HCT116 (cell line): ENCODE results near the gene SLC10A7. TPM values are rescaled to one million over a fixed set of nuclear protein-coding genes. Genes with fewer than 3 reads are reported as not detected.

Source experiments
- ATAC-seq: fragments of 200-7000 bp; cut with Tn5 transposase; 2 replicates; pipeline ENCODE4 v1.9.1; 2020; ENCODE audit warnings: mild to moderate bottlenecking, moderate library complexity
- BruUV-seq: library from RNA; stranded (reverse); fragments of 400-500 nt; replicated peaks from 2 replicates; lab custom pipeline; 2021; lab: Mats Ljungman, UMichigan
- CTCF ChIA-PET: fragments of 300-600 bp; sonication (Branson Sonifier 250); formaldehyde crosslinking; loops from one replicate; lab custom pipeline; 2021; ENCODE audit warnings: antibody characterized with exemption; lab: Charles Lee
- POLR2A ChIA-PET: fragments of 300-600, 350-600 bp; sonication (Branson Sonifier 250); formaldehyde crosslinking; loops from one replicate; lab custom pipeline; 2021; ENCODE audit warnings: antibody characterized with exemption; lab: Charles Lee
- RAD21 ChIA-PET, 2 experiments: fragments of 300-600 bp; sonication (Branson Sonifier 250); formaldehyde crosslinking; loops; one replicate each; lab custom pipeline; 2023; ENCODE audit warnings: low total read pairs in 2 of 2; ENCODE audit not compliant: uncharacterized antibody in 2 of 2, unreplicated experiment in 2 of 2, low non-redundant PET in 1 of 2; lab: Charles Lee
- DNase-seq: peaks from one replicate; pipeline ENCODE4 v3.0.0-alpha.2; 2010; ENCODE audit warnings: low read depth, low spot score
- H2AFZ ChIP-seq: fragments of 200-600 bp; shearing (Covaris generic), sonication (generic); 2 replicates; pipeline ENCODE4 v1.6.1; 2017; ENCODE audit warnings: low read depth, mixed run types, mixed read lengths, antibody characterized with exemption, low read length; ENCODE audit not compliant: poor library complexity, severe bottlenecking
- H3K27ac ChIP-seq: 2 replicates; pipeline ENCODE4 v1.5.1; 2012; ENCODE audit warnings: low read depth, low read length
- H3K27me3 ChIP-seq: fragments of 200-600 bp; sonication (generic); 2 replicates; pipeline ENCODE4 v1.6.1; 2016; ENCODE audit warnings: mixed run types, low read length, mixed read lengths; ENCODE audit not compliant: insufficient read depth
- H3K36me3 ChIP-seq, 2 experiments: fragments of 200-500 bp in 1 of 2; fragments of 200-600 bp in 1 of 2; sonication (Bioruptor generic) in 1 of 2; sonication (generic) in 1 of 2; 2 replicates each; pipeline versions ENCODE4 v1.5.1 to v1.6.1; 2014 to 2016; ENCODE audit warnings: low read length in 2 of 2, inconsistent platforms in 1 of 2, mixed read lengths in 1 of 2, mixed run types in 1 of 2; ENCODE audit not compliant: insufficient read depth in 2 of 2, control insufficient read depth in 1 of 2
- H3K4me1 ChIP-seq, 2 experiments: fragments of 200-600 bp in 1 of 2; sonication (generic) in 1 of 2; 2 replicates each; pipeline versions ENCODE4 v1.5.1 to v1.6.1; 2012 to 2017; ENCODE audit warnings: low read length in 2 of 2, inconsistent platforms in 1 of 2, mild to moderate bottlenecking in 1 of 2, mixed read lengths in 1 of 2, mixed run types in 1 of 2, moderate library complexity in 1 of 2; ENCODE audit not compliant: insufficient read depth in 2 of 2, control insufficient read depth in 1 of 2
- H3K4me2 ChIP-seq: fragments of 200-600 bp; sonication (generic); 2 replicates; pipeline ENCODE4 v1.6.1; 2017; ENCODE audit warnings: mixed run types, low read length, mixed read lengths
- H3K4me3 ChIP-seq, 2 experiments: fragments of 200-600 bp in 1 of 2; sonication (generic) in 1 of 2; replicated peaks in 1 of 2; 2 replicates each; pipeline ENCODE4 v1.5.1; 2011 to 2016; ENCODE audit warnings: low read length in 2 of 2, control low read depth in 1 of 2, low read depth in 1 of 2, mild to moderate bottlenecking in 1 of 2, mixed read lengths in 1 of 2, mixed run types in 1 of 2
- H3K79me2 ChIP-seq: fragments of 200-600 bp; sonication (generic); 2 replicates; pipeline ENCODE4 v1.6.1; 2017; ENCODE audit warnings: mild to moderate bottlenecking, mixed run types, low read length, moderate library complexity, mixed read lengths; ENCODE audit not compliant: insufficient read depth
- H3K9ac ChIP-seq: fragments of 200-600 bp; sonication (generic); 2 replicates; pipeline ENCODE4 v1.6.1; 2016; ENCODE audit warnings: low read length, mixed read lengths
- H3K9me2 ChIP-seq: fragments of 200-600 bp; sonication (generic), shearing (Covaris generic); 2 replicates; pipeline ENCODE4 v1.6.1; 2017; ENCODE audit warnings: mixed run types, mild to moderate bottlenecking, moderate library complexity; ENCODE audit not compliant: insufficient read depth
- H3K9me3 ChIP-seq, 2 experiments: fragments of 200-500 bp in 1 of 2; fragments of 200-600 bp in 1 of 2; sonication (Bioruptor generic) in 1 of 2; sonication (generic) in 1 of 2; 2 replicates each; pipeline ENCODE4 v1.6.1; 2014 to 2017; ENCODE audit warnings: low read length in 2 of 2, mixed read lengths in 2 of 2, inconsistent platforms in 1 of 2, low read depth in 1 of 2, mild to moderate bottlenecking in 1 of 2, mixed run types in 1 of 2, moderate library complexity in 1 of 2; ENCODE audit not compliant: control insufficient read depth in 1 of 2, insufficient read depth in 1 of 2
- H4K20me1 ChIP-seq: fragments of 200-600 bp; sonication (generic), shearing (Covaris generic); 2 replicates; pipeline ENCODE4 v1.6.1; 2017; ENCODE audit warnings: mixed run types, mild to moderate bottlenecking, moderate library complexity; ENCODE audit not compliant: insufficient read depth
- ATF3 ChIP-seq: IDR thresholded peaks from 2 replicates; pipeline ENCODE4 v1.6.1; 2012
- CBX3 ChIP-seq: IDR thresholded peaks from 2 replicates; pipeline ENCODE4 v1.6.1; 2012; ENCODE audit warnings: low read depth
- CEBPB ChIP-seq: IDR thresholded peaks from 2 replicates; pipeline ENCODE4 v1.6.1; 2012; ENCODE audit warnings: low read depth
- CTCF ChIP-seq, 3 experiments: fragments of 200-600 bp in 1 of 3; sonication (generic) in 1 of 3; IDR thresholded peaks in 2 of 3; conservative IDR thresholded peaks in 1 of 3; 2 replicates each; pipeline ENCODE4 v1.5.1; 2012 to 2017; ENCODE audit warnings: low read depth in 2 of 3, low read length in 2 of 3, antibody characterized with exemption in 1 of 3, borderline replicate concordance in 1 of 3, control low read depth in 1 of 3, mild to moderate bottlenecking in 1 of 3, mixed read lengths in 1 of 3, mixed run types in 1 of 3, moderate library complexity in 1 of 3; ENCODE audit not compliant: insufficient read depth in 1 of 3
- EGR1 ChIP-seq: IDR thresholded peaks from 2 replicates; pipeline ENCODE4 v1.6.1; 2012; ENCODE audit warnings: low read depth
- EZH2 ChIP-seq: fragments of 200-600 bp; sonication (generic); IDR thresholded peaks from 2 replicates; pipeline ENCODE4 v1.6.1; 2017; ENCODE audit warnings: antibody characterized with exemption, mixed run types
- POLR2A ChIP-seq: IDR thresholded peaks from 2 replicates; pipeline ENCODE4 v1.7.0; 2011; ENCODE audit warnings: borderline replicate concordance; ENCODE audit not compliant: insufficient read depth, insufficient read length; ENCODE audit errors: extremely low read depth
- SIN3A ChIP-seq: IDR thresholded peaks from 2 replicates; pipeline ENCODE4 v1.6.1; 2012; ENCODE audit warnings: low read depth
- SP1 ChIP-seq: IDR thresholded peaks from 2 replicates; pipeline ENCODE4 v1.6.1; 2012; ENCODE audit warnings: low read depth
- TCF7L2 ChIP-seq: IDR thresholded peaks from 2 replicates; pipeline ENCODE4 v1.7.0; 2011; ENCODE audit warnings: borderline replicate concordance, inconsistent platforms; ENCODE audit not compliant: insufficient read depth, insufficient read length; ENCODE audit errors: extremely low read depth
- ZBTB33 ChIP-seq: IDR thresholded peaks from 2 replicates; pipeline ENCODE4 v1.6.1; 2011; ENCODE audit warnings: mild to moderate bottlenecking, low read length, moderate library complexity; ENCODE audit not compliant: insufficient replicate concordance; ENCODE audit errors: extremely low read depth
- ZFX ChIP-seq: fragments of 450-650 bp; IDR thresholded peaks from 2 replicates; pipeline ENCODE4 v1.6.1; 2017
- ZNF274 ChIP-seq: fragments of 200-500 bp; sonication (Bioruptor generic); IDR thresholded peaks from 2 replicates; pipeline ENCODE4 v1.6.1; 2014; ENCODE audit warnings: mild to moderate bottlenecking, low read depth, low read length, inconsistent platforms
- intact Hi-C: fragments of 100-400 bp; cut with micrococcal nuclease; formaldehyde crosslinking; loops from 2 replicates; pipeline ENCODE4 v1.10.0; 2022
- total RNA-seq: library from RNA; stranded (reverse); gene quantifications from one replicate; pipeline ENCODE4 v1.2.1, GENCODE V29; 2021; ENCODE audit not compliant: unreplicated experiment
- TF ChIP-seq, protein P1 (sequence below): IDR thresholded peaks from 2 replicates; pipeline ENCODE4 v1.6.1; 2012; ENCODE audit warnings: low read depth

Gene SLC10A7
- total RNA-seq, 1 experiment from 2014 or later = 5.5 TPM

GRCh38 chr4:146507632-146508031, 14.1 kb downstream of the SLC10A7 start:
- Histone ChIP-seq H3K27me3 (no peaks in the 10 kb centered on the region), H3K4me3 (no peak overlapping the region), H3K9me2 (no peaks in the 10 kb centered on the region; the same call in 1 of the 2 replicates), H3K4me1 (peaks cover 0 to 5% of the 10 kb centered on the region in 2 experiments; a peak in 2 of 4 replicates), H3K4me2 (no peak overlapping the region), H2AFZ (no peak overlapping the region), H3K27ac (no peak overlapping the region), H3K36me3 (no peaks in the 10 kb centered on the region), H4K20me1 (no peaks in the 10 kb centered on the region), H3K79me2 (no peaks in the 10 kb centered on the region), H3K9me3 (no peaks in the 10 kb centered on the region), H3K9ac (no peak overlapping the region)
- POLR2A ChIA-PET = no interaction called here
- CTCF ChIA-PET = no interaction called here
- RAD21 ChIA-PET = no interaction called here
- intact Hi-C loops = no loop called here
- TF ChIP-seq TCF7L2 (no peak), CBX3 (no peak), CEBPB (no peak), SIN3A (no peak), EZH2 (no peak), ZNF274 (no peak), ZBTB33 (no peak), POLR2A (no peak), CTCF (IDR thresholded peaks at IDR 0.05 in 2 of 3, conservative IDR thresholded peaks at IDR 0.05 in 1 of 3; ENCODE audit: borderline replicate concordance in 1 of 3, insufficient read depth in 1 of 3, low read depth in 2 of 3, low read length in 2 of 3) (no peak), ZFX (no peak), SP1 (no peak), ATF3 (no peak), EGR1 (no peak)
- TF ChIP-seq, protein P1, sequence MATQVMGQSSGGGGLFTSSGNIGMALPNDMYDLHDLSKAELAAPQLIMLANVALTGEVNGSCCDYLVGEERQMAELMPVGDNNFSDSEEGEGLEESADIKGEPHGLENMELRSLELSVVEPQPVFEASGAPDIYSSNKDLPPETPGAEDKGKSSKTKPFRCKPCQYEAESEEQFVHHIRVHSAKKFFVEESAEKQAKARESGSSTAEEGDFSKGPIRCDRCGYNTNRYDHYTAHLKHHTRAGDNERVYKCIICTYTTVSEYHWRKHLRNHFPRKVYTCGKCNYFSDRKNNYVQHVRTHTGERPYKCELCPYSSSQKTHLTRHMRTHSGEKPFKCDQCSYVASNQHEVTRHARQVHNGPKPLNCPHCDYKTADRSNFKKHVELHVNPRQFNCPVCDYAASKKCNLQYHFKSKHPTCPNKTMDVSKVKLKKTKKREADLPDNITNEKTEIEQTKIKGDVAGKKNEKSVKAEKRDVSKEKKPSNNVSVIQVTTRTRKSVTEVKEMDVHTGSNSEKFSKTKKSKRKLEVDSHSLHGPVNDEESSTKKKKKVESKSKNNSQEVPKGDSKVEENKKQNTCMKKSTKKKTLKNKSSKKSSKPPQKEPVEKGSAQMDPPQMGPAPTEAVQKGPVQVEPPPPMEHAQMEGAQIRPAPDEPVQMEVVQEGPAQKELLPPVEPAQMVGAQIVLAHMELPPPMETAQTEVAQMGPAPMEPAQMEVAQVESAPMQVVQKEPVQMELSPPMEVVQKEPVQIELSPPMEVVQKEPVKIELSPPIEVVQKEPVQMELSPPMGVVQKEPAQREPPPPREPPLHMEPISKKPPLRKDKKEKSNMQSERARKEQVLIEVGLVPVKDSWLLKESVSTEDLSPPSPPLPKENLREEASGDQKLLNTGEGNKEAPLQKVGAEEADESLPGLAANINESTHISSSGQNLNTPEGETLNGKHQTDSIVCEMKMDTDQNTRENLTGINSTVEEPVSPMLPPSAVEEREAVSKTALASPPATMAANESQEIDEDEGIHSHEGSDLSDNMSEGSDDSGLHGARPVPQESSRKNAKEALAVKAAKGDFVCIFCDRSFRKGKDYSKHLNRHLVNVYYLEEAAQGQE = no peak
- no peak for DNase-seq
- no TSS peak for BruUV-seq
- no peak for ATAC-seq
